Heart left ventricle (tissue), 16 donors: ENCODE data around the gene ENO1. TPM values are rescaled to one million over a fixed set of nuclear protein-coding genes. Genes with fewer than 3 reads are reported as not detected.

Experiments used
- ATAC-seq, 4 donors: fragments of 200-7000 bp; cut with Tn5 transposase; one replicate each; pipeline ENCODE4 v1.9.1; 2020 to 2022; ENCODE audit warnings: moderate library complexity in 4 of 4, mild to moderate bottlenecking in 3 of 4, moderate number of reproducible peaks in 1 of 4
- DNase-seq, 5 donors: peaks; one replicate each; pipeline ENCODE4 v3.0.0-alpha.2; 2020
- H3K27ac ChIP-seq, 12 donors: fragments of 200-600 bp; sonication (generic) in 4 of 12; one replicate each; pipeline versions ENCODE4 v1.5.0 to v1.8.0; 2016 to 2022; ENCODE audit warnings: mild to moderate bottlenecking in 2 of 12
- H3K27me3 ChIP-seq, 9 donors: fragments of 200-600 bp; sonication (generic) in 2 of 9; one replicate each; pipeline versions ENCODE4 v1.5.1 to v1.8.0; 2016 to 2022; ENCODE audit warnings: mild to moderate bottlenecking in 3 of 9
- H3K36me3 ChIP-seq, 9 donors: fragments of 200-600 bp; sonication (generic) in 2 of 9; one replicate each; pipeline versions ENCODE4 v1.5.0 to v1.8.0; 2018 to 2022; ENCODE audit warnings: mild to moderate bottlenecking in 2 of 9
- H3K4me1 ChIP-seq, 12 donors: fragments of 200-600 bp; sonication (generic) in 4 of 12; one replicate each; pipeline versions ENCODE4 v1.5.0 to v1.8.0; 2016 to 2022; ENCODE audit warnings: mild to moderate bottlenecking in 3 of 12
- H3K4me3 ChIP-seq, 12 donors: fragments of 200-600 bp; sonication (generic) in 4 of 12; one replicate each; pipeline versions ENCODE4 v1.5.0 to v1.8.0; 2017 to 2022; ENCODE audit warnings: mild to moderate bottlenecking in 9 of 12, moderate library complexity in 4 of 12
- H3K9me3 ChIP-seq, 12 donors: fragments of 200-600 bp; sonication (generic) in 4 of 12; one replicate each; pipeline versions ENCODE4 v1.5.0 to v1.8.0; 2016 to 2022; ENCODE audit warnings: mild to moderate bottlenecking in 1 of 12
- POLR2A ChIP-seq, 2 donors: fragments of 450-650 bp; IDR thresholded peaks; one replicate each; pipeline ENCODE4 v1.6.1; 2017; ENCODE audit warnings: antibody characterized with exemption in 2 of 2, mild to moderate bottlenecking in 2 of 2, moderate library complexity in 2 of 2
- WGBS, 4 donors: extraction: QIAGEN DNeasy Blood & Tissue Kit in 2 of 4; methylation state at CpG; one replicate each; pipeline versions ENCODE4 v1.1.5 to v1.1.7; 2013 to 2018; 5-methylcytosine and 5-hydroxymethylcytosine counted together
- intact Hi-C, 10 donors: fragments of 100-400 bp; cut with DNase I; formaldehyde crosslinking; loops; one replicate each; pipeline versions ENCODE4 v1.11.1 to v1.14.2; 2022
- polyA plus RNA-seq, 2 donors: library from polyadenylated mRNA; stranded (reverse); fragments of 200-250 nt; gene quantifications; one replicate each; pipeline ENCODE4 v1.2.3, GENCODE V29; 2013
- total RNA-seq, 9 donors: library from RNA; depleted of rRNA in 2 of 9; stranded (reverse); fragments of >200 nt in 2 of 9; fragmentation: NEBNext Ultra II Directional in 3 of 9; extraction: Animal tissue kit (Norgen Biotek cat#: 25700) in 3 of 9; gene quantifications; one replicate each; pipeline versions ENCODE4 v1.1.0 to v1.2.4, GENCODE V29; 2016 to 2023
- TF ChIP-seq, protein P1 (sequence below), 12 donors: fragments of 200-600 bp; sonication (generic) in 4 of 12; IDR thresholded peaks; one replicate each; pipeline versions ENCODE4 v1.5.0 to v1.8.0; 2018 to 2022; ENCODE audit warnings: antibody characterized with exemption in 12 of 12, mild to moderate bottlenecking in 5 of 12
- donor health status: ischemic (EF 13 %, LVEDD 7.1; RV severe dilation, severe dysfunction).
- donor health status: healthy with polysubstance abuse.
- donor health status: DM: no; HTN: yes; CAD: no.
- donor health status: DM: no; HTN: no; CAD: no.
- donor health status: ischemic (EF 25% LVEDD 6.9; RV normal size, moderate dysfunction).
- donor health status: ischemic (EF 25% LVEDD 5.7; RV mildly dilated, moderate dysfunction).
- donor health status: healthy.
- donor health status: DM: yes; HTN: yes; CAD: no.
- donor health status: ischemic (EF 35%, LVEDD 5.7; RV mildly dilated, moderate dysfunction).
- donor health status: nonischemic (EF 11% LVEDD 7.7; RV severe dilation, severe dysfunction).
- donor health status: DM: yes; HTN: yes; CAD: no.
- donor health status: PGD.
- donor health status: ischemic (EF 29% LVEDD 5.4; RV normal size, mild dysfunction).
- donor health status: nonischemic (EF 23%, LVEDD 6.1; RV moderate dilation, normal function).

The ENO1 gene
- total and polyA plus RNA-seq, 11 donors: 71.1 to 557 (median 174) TPM

DNA sequence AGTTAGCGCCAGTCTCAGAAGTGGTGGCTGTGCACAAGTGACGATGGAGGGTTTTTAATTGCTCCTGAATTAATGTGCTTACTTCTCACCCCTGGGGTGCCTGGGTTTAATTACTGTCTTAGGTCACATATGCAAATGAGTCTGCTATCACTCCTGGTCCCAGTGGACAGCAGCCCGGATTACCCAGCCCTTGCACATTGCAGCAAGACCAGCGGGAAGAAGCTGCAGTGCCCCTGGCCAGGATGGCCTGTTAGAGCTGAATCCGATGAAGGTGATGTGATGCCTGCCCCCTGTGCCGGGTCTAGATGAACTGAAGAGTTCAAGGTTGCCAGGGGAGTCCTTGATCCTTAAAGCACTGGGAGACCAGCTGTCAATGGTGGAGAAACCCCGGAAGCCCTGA, 24.2 kb downstream of the ENO1 start:
- Histone ChIP-seq H3K4me3 (no peak overlapping the region), H3K9me3 (no peaks in the 10 kb centered on the region), H3K4me1 (peaks cover 0 to 25% (median 20%) of the 10 kb centered on the region in 12 donors), H3K27me3 (no peaks in the 10 kb centered on the region), H3K27ac (no peak overlapping the region), H3K36me3 (peaks cover 0 to 27% (median 14%) of the 10 kb centered on the region in 9 donors)
- 85 to 91% (median 89%) methylated on average over 6 to 7 of the region's 7 CpGs for WGBS, 4 donors
- DNase-seq (no peak), ATAC-seq (no peak)
- intact Hi-C loops: loop anchor here in 4 of 10 donors (5.0 to 10.0 kb wide), 3 partner anchors 49 to 869 kb away; no protein-coding TSS in a partner anchor
- no peak for TF ChIP-seq POLR2A (IDR thresholded peaks at IDR 0.05)
- TF ChIP-seq, protein P1, sequence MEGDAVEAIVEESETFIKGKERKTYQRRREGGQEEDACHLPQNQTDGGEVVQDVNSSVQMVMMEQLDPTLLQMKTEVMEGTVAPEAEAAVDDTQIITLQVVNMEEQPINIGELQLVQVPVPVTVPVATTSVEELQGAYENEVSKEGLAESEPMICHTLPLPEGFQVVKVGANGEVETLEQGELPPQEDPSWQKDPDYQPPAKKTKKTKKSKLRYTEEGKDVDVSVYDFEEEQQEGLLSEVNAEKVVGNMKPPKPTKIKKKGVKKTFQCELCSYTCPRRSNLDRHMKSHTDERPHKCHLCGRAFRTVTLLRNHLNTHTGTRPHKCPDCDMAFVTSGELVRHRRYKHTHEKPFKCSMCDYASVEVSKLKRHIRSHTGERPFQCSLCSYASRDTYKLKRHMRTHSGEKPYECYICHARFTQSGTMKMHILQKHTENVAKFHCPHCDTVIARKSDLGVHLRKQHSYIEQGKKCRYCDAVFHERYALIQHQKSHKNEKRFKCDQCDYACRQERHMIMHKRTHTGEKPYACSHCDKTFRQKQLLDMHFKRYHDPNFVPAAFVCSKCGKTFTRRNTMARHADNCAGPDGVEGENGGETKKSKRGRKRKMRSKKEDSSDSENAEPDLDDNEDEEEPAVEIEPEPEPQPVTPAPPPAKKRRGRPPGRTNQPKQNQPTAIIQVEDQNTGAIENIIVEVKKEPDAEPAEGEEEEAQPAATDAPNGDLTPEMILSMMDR (IDR thresholded peaks at IDR 0.05): no peak

DNA sequence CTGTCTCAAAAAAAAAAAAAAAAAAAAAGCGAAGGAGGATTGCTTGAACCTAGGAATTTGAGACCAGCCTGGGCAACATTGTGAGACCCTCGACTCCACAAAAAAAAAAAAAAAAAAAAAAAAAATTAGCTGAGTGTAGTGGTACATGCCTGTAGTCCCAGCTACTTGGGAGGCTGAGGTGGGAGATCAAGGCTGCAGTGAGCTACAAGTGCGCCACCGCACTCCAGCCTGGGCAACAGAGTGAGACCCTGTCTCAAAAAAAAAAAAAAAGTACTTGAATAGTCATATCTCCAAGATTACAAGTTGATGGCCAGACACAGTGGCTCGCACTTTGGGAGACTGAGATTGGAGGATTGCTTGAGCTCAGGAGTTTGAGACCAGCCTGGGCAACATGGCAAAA, 27.4 kb downstream of the ENO1 start:
- TF ChIP-seq, protein P1 (IDR thresholded peaks at IDR 0.05): no peak
- TF ChIP-seq POLR2A (IDR thresholded peaks at IDR 0.05): no peak
- WGBS, 4 donors: 75 to 96% (median 95%) methylated on average over 5 of the region's 5 CpGs
- Histone ChIP-seq H3K27ac (no peak overlapping the region), H3K27me3 (no peaks in the 10 kb centered on the region), H3K9me3 (no peaks in the 10 kb centered on the region), H3K4me1 (peaks cover 0 to 21% (median 9%) of the 10 kb centered on the region in 12 donors), H3K4me3 (no peak overlapping the region), H3K36me3 (no peaks in the 10 kb centered on the region)
- no peak for ATAC-seq
- no peak for DNase-seq
- intact Hi-C loops: loop anchor here in 4 of 10 donors (5.0 to 10.0 kb wide), 3 partner anchors 46 to 866 kb away; no protein-coding TSS in a partner anchor

- Histone ChIP-seq H3K4me3 (peak overlapping the region in 2 of 12 donors; percentile 7 to 8), H3K36me3 (no peaks in the 10 kb centered on the region), H3K9me3 (no peaks in the 10 kb centered on the region), H3K27me3 (no peaks in the 10 kb centered on the region), H3K4me1 (peaks cover 0 to 35% (median 20%) of the 10 kb centered on the region in 12 donors), H3K27ac (peak overlapping the region in 9 of 12 donors; percentile 8 to 73 (median 47))
- TF ChIP-seq, protein P1 (IDR thresholded peaks at IDR 0.05): peak; percentile 89 to 97 (median 95)
- TF ChIP-seq POLR2A (IDR thresholded peaks at IDR 0.05): no peak
- intact Hi-C loops: loop anchor here (1.0 to 10.0 kb wide), 12 partner anchors 30 to 864 kb away; no protein-coding TSS in a partner anchor
- ATAC-seq: peak; percentile 99
- DNase-seq: peak; percentile 88 to 95 (median 94)
- 25 to 33% (median 27%) methylated on average over 18 to 19 of the region's 19 CpGs for WGBS, 4 donors
Measured at GRCh38 chr1:8848663-8849386, 29.7 kb downstream of the ENO1 start.

- no peak for DNase-seq
- H3K4me1 ChIP-seq: peaks cover 0 to 35% (median 20%) of the 10 kb centered on the region in 12 donors
- no peaks in the 10 kb centered on the region for H3K36me3 ChIP-seq
- peak overlapping the region in 5 of 12 donors; percentile 8 to 73 (median 47) for H3K27ac ChIP-seq
- no peaks in the 10 kb centered on the region for H3K27me3 ChIP-seq
- 49 to 66% (median 56%) methylated on average over 5 of the region's 5 CpGs for WGBS, 4 donors
- intact Hi-C loops: loop anchor here (2.0 to 10.0 kb wide), 11 partner anchors 29 to 863 kb away; no protein-coding TSS in a partner anchor
- H3K9me3 ChIP-seq: no peaks in the 10 kb centered on the region
- ATAC-seq: peak in 1 of 4 donors; percentile 4
- TF ChIP-seq, protein P1 (IDR thresholded peaks at IDR 0.05): no peak
- no peak for TF ChIP-seq POLR2A (IDR thresholded peaks at IDR 0.05)
- no peak overlapping the region for H3K4me3 ChIP-seq
Measured at GRCh38 chr1:8847990-8848389, 30.5 kb downstream of the ENO1 start.
